PC-9 (cell line): Measurements from ENCODE around the gene ZNF561. TPM values are rescaled to one million over a fixed set of nuclear protein-coding genes. Genes with fewer than 3 reads are reported as not detected.
"Not testable (repeated sequence)": the region's sequence is repeated elsewhere in the genome, so short reads cannot be mapped to it uniquely, and the experiment has no call there.

Experiments used
- BruUV-seq: library from RNA; stranded (reverse); fragments of 400-500 nt; replicated peaks from 2 replicates; lab custom pipeline; 2021; lab: Mats Ljungman, UMichigan
- CTCF ChIA-PET: fragments of 300-600 bp; sonication (Branson Sonifier 250); formaldehyde crosslinking; loops from one replicate; lab custom pipeline; 2022; ENCODE audit warnings: antibody characterized with exemption; lab: Charles Lee
- POLR2A ChIA-PET: fragments of 300-600 bp; sonication (Branson Sonifier 250); formaldehyde crosslinking; loops from one replicate; lab custom pipeline; 2022; ENCODE audit warnings: antibody characterized with exemption; ENCODE audit not compliant: unreplicated experiment; lab: Charles Lee
- DNase-seq, 2 experiments: peaks; one replicate each; pipeline versions ENCODE4 v3.0.0 to v3.0.0-alpha.2; 2015 to 2022; ENCODE audit warnings: mixed read lengths in 1 of 2
- H2AFZ ChIP-seq: fragments of 200-600 bp; sonication (generic); 2 replicates; pipeline ENCODE4 v1.8.1; 2017; ENCODE audit warnings: antibody characterized with exemption
- H3F3A ChIP-seq: fragments of 200-600 bp; sonication (generic); 2 replicates; pipeline ENCODE4 v1.8.1; 2017; ENCODE audit warnings: antibody characterized with exemption, mild to moderate bottlenecking, low read depth; ENCODE audit not compliant: insufficient read depth
- H3K27ac ChIP-seq: fragments of 200-600 bp; sonication (generic); 2 replicates; pipeline ENCODE4 v1.6.1; 2016; ENCODE audit warnings: mixed run types
- H3K27me3 ChIP-seq: fragments of 200-600 bp; sonication (generic); 2 replicates; pipeline ENCODE4 v1.6.1; 2016; ENCODE audit warnings: low read depth, mixed run types; ENCODE audit not compliant: insufficient read depth
- H3K36me3 ChIP-seq: fragments of 200-600 bp; sonication (generic); 2 replicates; pipeline ENCODE4 v1.6.1; 2016; ENCODE audit warnings: low read depth, mixed run types
- H3K4me1 ChIP-seq: fragments of 200-600 bp; sonication (generic); replicated peaks from 2 replicates; pipeline ENCODE4 v1.6.1; 2016; ENCODE audit warnings: mixed run types; ENCODE audit not compliant: insufficient read depth
- H3K4me2 ChIP-seq: fragments of 200-600 bp; sonication (generic); 2 replicates; pipeline ENCODE4 v1.6.1; 2017; ENCODE audit warnings: mixed run types
- H3K4me3 ChIP-seq: fragments of 200-600 bp; sonication (generic); 2 replicates; pipeline ENCODE4 v1.6.1; 2016; ENCODE audit warnings: mixed run types
- H3K79me2 ChIP-seq: fragments of 200-600 bp; sonication (generic); 2 replicates; pipeline ENCODE4 v1.6.1; 2017; ENCODE audit warnings: low read depth, mixed run types
- H3K9me2 ChIP-seq: fragments of 200-600 bp; sonication (generic); 2 replicates; pipeline ENCODE4 v1.8.1; 2017; ENCODE audit warnings: mild to moderate bottlenecking; ENCODE audit not compliant: insufficient read depth
- H3K9me3 ChIP-seq: fragments of 200-600 bp; sonication (generic); 2 replicates; pipeline ENCODE4 v1.8.1; 2016; ENCODE audit warnings: low read depth; ENCODE audit not compliant: insufficient read depth
- H4K20me1 ChIP-seq: fragments of 200-600 bp; sonication (generic); 2 replicates; pipeline ENCODE4 v1.8.1; 2017; ENCODE audit not compliant: insufficient read depth
- EZH2 ChIP-seq: fragments of 200-600 bp; sonication (generic); IDR thresholded peaks from 2 replicates; pipeline ENCODE4 v1.8.0; 2017; ENCODE audit warnings: antibody characterized with exemption, low read depth
- intact Hi-C: fragments of 100-400 bp; cut with micrococcal nuclease; formaldehyde crosslinking; loops from one replicate; pipeline ENCODE4 v1.10.0; 2022; ENCODE audit not compliant: unreplicated experiment
- total RNA-seq: library from RNA; stranded (reverse); gene quantifications from 2 replicates; pipeline ENCODE4 v1.2.3, GENCODE V29; 2021
- TF ChIP-seq, protein P1 (sequence below): fragments of 200-600 bp; sonication (generic); conservative IDR thresholded peaks from 2 replicates; pipeline ENCODE4 v1.6.1; 2017; ENCODE audit warnings: mixed run types, antibody characterized with exemption, mild to moderate bottlenecking, moderate library complexity

ZNF561 gene
- total RNA-seq, 1 experiment from 2014 or later: 31.2 TPM

- no peaks in the 10 kb centered on the region for H4K20me1 ChIP-seq
- H3K36me3 ChIP-seq: peaks cover 14% of the 10 kb centered on the region
- peak; percentile 75 to 76 for DNase-seq
- ChIA-PET POLR2A (interaction anchor here (0.6 kb wide), 1 partner anchor 30 kb away, joined by 11 read pairs; no protein-coding TSS in a partner anchor), CTCF (interaction anchor here (0.7 kb wide), 1 partner anchor 1249 kb away, joined by 4 read pairs; the partner anchor contains the start of gene TMED1)
- H3K79me2 ChIP-seq: peaks cover 29% of the 10 kb centered on the region
- H3F3A ChIP-seq: 0 out of 2 replicates have a peak, but pooled peaks cover 4% of the 10 kb centered on the region
- H3K4me3 ChIP-seq: no peak overlapping the region
- no peak overlapping the region for H3K27ac ChIP-seq
- intact Hi-C loops: loop anchor here (1.0 to 2.0 kb wide), 3 partner anchors 204 to 328 kb away; no protein-coding TSS in a partner anchor
- no peaks in the 10 kb centered on the region; the same call in 1 of the 2 replicates for H3K9me2 ChIP-seq
- no peak overlapping the region for H3K4me2 ChIP-seq
- 0 out of 2 replicates have a peak, but pooled peaks cover 5% of the 10 kb centered on the region for H3K4me1 ChIP-seq
- peaks cover 15% of the 10 kb centered on the region for H3K9me3 ChIP-seq
- H2AFZ ChIP-seq: no peak overlapping the region
- H3K27me3 ChIP-seq: no peaks in the 10 kb centered on the region
- no TSS peak for BruUV-seq
- TF ChIP-seq EZH2: no peak
- TF ChIP-seq, protein P1, sequence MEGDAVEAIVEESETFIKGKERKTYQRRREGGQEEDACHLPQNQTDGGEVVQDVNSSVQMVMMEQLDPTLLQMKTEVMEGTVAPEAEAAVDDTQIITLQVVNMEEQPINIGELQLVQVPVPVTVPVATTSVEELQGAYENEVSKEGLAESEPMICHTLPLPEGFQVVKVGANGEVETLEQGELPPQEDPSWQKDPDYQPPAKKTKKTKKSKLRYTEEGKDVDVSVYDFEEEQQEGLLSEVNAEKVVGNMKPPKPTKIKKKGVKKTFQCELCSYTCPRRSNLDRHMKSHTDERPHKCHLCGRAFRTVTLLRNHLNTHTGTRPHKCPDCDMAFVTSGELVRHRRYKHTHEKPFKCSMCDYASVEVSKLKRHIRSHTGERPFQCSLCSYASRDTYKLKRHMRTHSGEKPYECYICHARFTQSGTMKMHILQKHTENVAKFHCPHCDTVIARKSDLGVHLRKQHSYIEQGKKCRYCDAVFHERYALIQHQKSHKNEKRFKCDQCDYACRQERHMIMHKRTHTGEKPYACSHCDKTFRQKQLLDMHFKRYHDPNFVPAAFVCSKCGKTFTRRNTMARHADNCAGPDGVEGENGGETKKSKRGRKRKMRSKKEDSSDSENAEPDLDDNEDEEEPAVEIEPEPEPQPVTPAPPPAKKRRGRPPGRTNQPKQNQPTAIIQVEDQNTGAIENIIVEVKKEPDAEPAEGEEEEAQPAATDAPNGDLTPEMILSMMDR: peak; percentile 90
Observed at GRCh38 chr19:9586764-9587163, 34.3 kb downstream of the ZNF561 start.

- peaks cover 54% of the 10 kb centered on the region for H3K79me2 ChIP-seq
Observed at GRCh38 chr19:9584073-9584833, 36.8 kb downstream of the ZNF561 start, which contains the start of gene ZNF121. ZNF121 (minus strand) TSS chr19:9584504; CDS start chr19:9568097, 16,407 bp downstream.

DNA sequence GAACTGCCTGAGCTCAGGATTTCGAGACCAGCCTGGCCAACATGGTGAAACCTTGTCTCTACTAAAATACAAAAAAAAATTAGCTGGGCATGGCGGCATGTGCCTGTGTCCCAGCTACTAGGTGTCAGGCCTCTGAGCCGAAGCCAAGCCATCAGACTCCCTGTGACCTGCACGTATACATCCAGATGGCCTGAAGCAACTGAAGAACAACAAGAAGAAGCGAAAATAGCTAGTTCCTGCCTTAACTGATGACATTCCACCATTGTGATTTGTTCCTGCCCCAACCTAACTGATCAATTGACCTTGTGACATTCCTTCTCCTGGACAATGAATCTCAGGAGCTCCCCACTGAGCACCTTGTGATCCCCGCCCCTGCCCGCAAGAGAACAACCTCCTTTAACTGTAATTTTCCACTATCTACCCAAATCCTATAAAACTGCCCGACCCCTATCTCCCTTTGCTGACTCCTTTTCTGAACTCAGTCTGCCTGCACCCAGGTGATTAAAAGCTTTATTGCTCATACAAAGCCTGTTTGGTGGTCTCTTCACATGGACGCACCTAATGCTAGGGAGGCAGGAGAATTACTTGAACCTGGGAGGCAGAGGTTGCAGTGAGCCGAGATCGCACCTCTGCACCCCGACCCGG, 38.8 kb downstream of the ZNF561 start:
- POLR2A ChIA-PET, H3K9me2 ChIP-seq, H2AFZ ChIP-seq, H3K4me2 ChIP-seq, DNase-seq, H3K27ac ChIP-seq, intact Hi-C loops, H3K27me3 ChIP-seq, BruUV-seq, CTCF ChIA-PET, H3K4me1 ChIP-seq, H4K20me1 ChIP-seq: not testable (repeated sequence)
- H3K79me2 ChIP-seq: peaks cover 75% of the 10 kb centered on the region
- H3K36me3 ChIP-seq: peaks cover 60% of the 10 kb centered on the region
- peaks cover 61% of the 10 kb centered on the region for H3K9me3 ChIP-seq
- peak overlapping the region; percentile 78; the same call in 1 of the 2 replicates for H3K4me3 ChIP-seq
- peaks cover 24% of the 10 kb centered on the region for H3F3A ChIP-seq

More at GRCh38 chr19:9584073-9584833, 36.8 kb downstream of the ZNF561 start, which contains the start of gene ZNF121:
- Histone ChIP-seq H3K4me3 (peak within 1 kb of the TSS; percentile 78), H4K20me1 (no peaks in the 10 kb centered on the region; the same call in 1 of the 2 replicates), H3F3A (peaks cover 10% of the 10 kb centered on the region; the same call in 1 of the 2 replicates), H3K27me3 (no peaks in the 10 kb centered on the region), H3K27ac (peak within 1 kb of the TSS; percentile 76), H3K4me2 (peak within 1 kb of the TSS; percentile 72), H3K9me2 (no peaks in the 10 kb centered on the region; the same call in 1 of the 2 replicates), H3K4me1 (0 out of 2 replicates have a peak, but pooled peaks cover 5% of the 10 kb centered on the region), H3K9me3 (peaks cover 40% of the 10 kb centered on the region), H2AFZ (peak within 1 kb of the TSS; percentile 100), H3K36me3 (peaks cover 39% of the 10 kb centered on the region)
- DNase-seq: peak; percentile 76
- ChIA-PET POLR2A (interaction anchor here (0.7 kb wide), 1 partner anchor 235 kb away, joined by 5 read pairs; no protein-coding TSS in a partner anchor), CTCF (interaction anchor here (1.5 kb wide), 1 partner anchor 212 kb away, joined by 4 read pairs; no protein-coding TSS in a partner anchor)
- TF ChIP-seq, protein P1: no peak
- TF ChIP-seq EZH2: no peak
- intact Hi-C loops: loop anchor here (2.0 kb wide), 1 partner anchor 37 kb away; the partner anchor contains the start of gene ZNF561
- BruUV-seq: TSS peak; percentile 75
